Gastrocnemius medialis (tissue), 4 donors: Measurements from ENCODE around the gene MYOD1.

Source experiments
- CTCF ChIP-seq, 5 experiments: fragments of 450-650 bp in 3 of 5; fragments of 200-600 bp in 2 of 5; sonication (generic) in 2 of 5; IDR thresholded peaks in 4 of 5; conservative IDR thresholded peaks in 1 of 5; 1 replicate in 4 of 5; 2 replicates in 1 of 5; pipeline ENCODE4 v1.5.1; 2016 to 2019; ENCODE audit warnings: antibody characterized with exemption in 5 of 5, mild to moderate bottlenecking in 3 of 5, moderate library complexity in 3 of 5
- POLR2A ChIP-seq, 2 donors: fragments of 450-650 bp; IDR thresholded peaks; one replicate each; pipeline ENCODE4 v1.6.1; 2017; ENCODE audit warnings: antibody characterized with exemption in 2 of 2, mild to moderate bottlenecking in 2 of 2, moderate library complexity in 2 of 2

- no peak for TF ChIP-seq CTCF (IDR thresholded peaks at IDR 0.05 in 4 of 5, conservative IDR thresholded peaks at IDR 0.05 in 1 of 5)
- no peak for TF ChIP-seq POLR2A (IDR thresholded peaks at IDR 0.05)
These were observed 24.4 kb downstream of the MYOD1 start for GRCh38 chr11:17743808-17744119.
